K562 (cell line): ENCODE data around the gene FLAD1. TPM values are rescaled to one million over a fixed set of nuclear protein-coding genes. Genes with fewer than 3 reads are reported as not detected.

Source experiments
- ATAC-seq: fragments of 200-7000 bp; cut with Tn5 transposase; 3 replicates; pipeline ENCODE4 v1.9.1; 2020; ENCODE audit warnings: moderate library complexity
- BruUV-seq: library from RNA; stranded (reverse); fragments of 400-500 nt; replicated peaks from 2 replicates; lab custom pipeline; 2021; lab: Mats Ljungman, UMichigan
- CTCF ChIA-PET: fragments of 300-600 bp; formaldehyde crosslinking; extraction: SDS; loops from one replicate; lab custom pipeline; 2021; ENCODE audit warnings: low intra/inter-chr PET ratio; lab: Yijun Ruan, JAX
- POLR2A ChIA-PET: fragments of 300-600, 350-650 bp; sonication (Branson Sonifier 250); formaldehyde crosslinking; extraction: SDS; loops from one replicate; lab custom pipeline; 2021; ENCODE audit warnings: antibody characterized with exemption, inconsistent platforms; lab: Yijun Ruan, JAX
- DNase-seq, 4 experiments: peaks; one replicate each; pipeline versions ENCODE4 v3.0.0 to v3.0.0-alpha.2; 2011 to 2018; ENCODE audit warnings: low spot score in 3 of 4, mixed read lengths in 3 of 4; ENCODE audit errors: extremely low read depth in 1 of 4
- FAIRE-seq: peaks from 2 replicates; lab custom pipeline; 2011; peaks lifted over from hg19 to GRCh38; lab: Jason Lieb, UNC
- H2AFZ ChIP-seq: 2 replicates; pipeline ENCODE4 v1.6.0; 2011; ENCODE audit warnings: low read depth, low read length, control low read depth, inconsistent platforms
- H3K27ac ChIP-seq: fragments of 200-600 bp; 3 replicates; pipeline ENCODE4 v1.8.0; 2011; ENCODE audit warnings: low read depth, mild to moderate bottlenecking, control low read depth, inconsistent platforms, low read length, moderate library complexity, mixed read lengths; ENCODE audit errors: extremely low read depth
- H3K27me3 ChIP-seq, 2 experiments: fragments of 300-600 bp in 1 of 2; 2 replicates in 1 of 2; 3 replicates in 1 of 2; pipeline versions ENCODE4 v1.6.0 to v1.8.0; 2011; ENCODE audit warnings: inconsistent platforms in 2 of 2, low read length in 2 of 2, mild to moderate bottlenecking in 1 of 2, mixed read lengths in 1 of 2, moderate library complexity in 1 of 2; ENCODE audit not compliant: control insufficient read depth in 2 of 2, insufficient read depth in 2 of 2
- H3K36me3 ChIP-seq: fragments of 300-600 bp; 3 replicates; pipeline ENCODE4 v1.8.0; 2011; ENCODE audit warnings: mild to moderate bottlenecking, low read length, inconsistent platforms; ENCODE audit not compliant: control insufficient read depth, insufficient read depth
- H3K4me1 ChIP-seq, 2 experiments: fragments of 200-600 bp in 1 of 2; replicated peaks in 1 of 2; 2 replicates in 1 of 2; 3 replicates in 1 of 2; pipeline versions ENCODE4 v1.5.1 to v1.8.0; 2011; ENCODE audit warnings: inconsistent platforms in 2 of 2, low read length in 2 of 2, mild to moderate bottlenecking in 1 of 2, mixed read lengths in 1 of 2, moderate library complexity in 1 of 2; ENCODE audit not compliant: control insufficient read depth in 2 of 2, insufficient read depth in 2 of 2
- H3K4me2 ChIP-seq: 2 replicates; pipeline ENCODE4 v1.6.1; 2011; ENCODE audit warnings: low read length, control low read depth, inconsistent platforms, mixed read lengths; ENCODE audit not compliant: insufficient read depth
- H3K4me3 ChIP-seq: fragments of 200-600 bp; sonication (generic), shearing (Covaris generic); 2 replicates; pipeline ENCODE4 v1.5.1; 2016; ENCODE audit warnings: control low read depth, inconsistent platforms
- H3K79me2 ChIP-seq: fragments of 200-600 bp; 3 replicates; pipeline ENCODE4 v1.8.0; 2011; ENCODE audit warnings: low read length, inconsistent platforms; ENCODE audit not compliant: control insufficient read depth, insufficient read depth
- H3K9ac ChIP-seq, 2 experiments: 2 replicates each; pipeline versions ENCODE4 v1.6.0 to v1.6.1; 2011; ENCODE audit warnings: low read depth in 2 of 2, low read length in 2 of 2, control low read depth in 1 of 2, inconsistent platforms in 1 of 2, mild to moderate bottlenecking in 1 of 2, mixed read lengths in 1 of 2; ENCODE audit not compliant: insufficient read depth in 1 of 2
- H3K9me1 ChIP-seq: one replicate; pipeline ENCODE4 v1.6.0; 2011; ENCODE audit warnings: inconsistent platforms, mild to moderate bottlenecking, low read length, moderate library complexity; ENCODE audit not compliant: control insufficient read depth, insufficient read depth
- H3K9me3 ChIP-seq: replicated peaks from 2 replicates; pipeline ENCODE4 v1.5.1; 2011; ENCODE audit warnings: low read depth, low read length, inconsistent platforms; ENCODE audit not compliant: control insufficient read depth, insufficient read depth
- H4K20me1 ChIP-seq: replicated peaks from 2 replicates; pipeline ENCODE4 v1.6.1; 2011; ENCODE audit warnings: low read length, inconsistent platforms, mixed read lengths; ENCODE audit not compliant: control insufficient read depth, insufficient read depth
- CEBPG ChIP-seq, 3 experiments: fragments of 200-800 bp in 1 of 3; sonication (Bioruptor generic) in 1 of 3; sonication (generic) in 1 of 3; formaldehyde crosslinking in 1 of 3; IDR thresholded peaks in 2 of 3; conservative IDR thresholded peaks in 1 of 3; 2 replicates each; pipeline versions ENCODE4 v1.6.1 to v1.8.0; 2016 to 2022; ENCODE audit warnings: missing compliant biosample characterization in 2 of 3, missing genetic modification characterization in 2 of 3, mild to moderate bottlenecking in 1 of 3, missing genetic modification reagents in 1 of 3
- CTCF ChIP-seq, 3 experiments: IDR thresholded peaks in 2 of 3; conservative IDR thresholded peaks in 1 of 3; 2 replicates each; pipeline ENCODE4 v1.5.1; 2011 to 2012; ENCODE audit warnings: low read length in 3 of 3, mild to moderate bottlenecking in 3 of 3, control low read depth in 2 of 3, improper control_type of control experiment in 1 of 3, inconsistent platforms in 1 of 3, low read depth in 1 of 3, mixed read lengths in 1 of 3, moderate library complexity in 1 of 3; ENCODE audit not compliant: insufficient read depth in 2 of 3
- MCM7 ChIP-seq, 2 experiments: fragments of 450-650 bp; IDR thresholded peaks; 2 replicates each; pipeline ENCODE4 v1.6.1; 2016 to 2018
- NFE2L1 ChIP-seq: fragments of 450-650 bp; IDR thresholded peaks from 2 replicates; pipeline ENCODE4 v1.6.1; 2016; ENCODE audit warnings: missing genetic modification characterization, low read depth, mild to moderate bottlenecking, missing compliant biosample characterization, moderate library complexity, borderline replicate concordance
- POLR2AphosphoS2 ChIP-seq: IDR thresholded peaks from 2 replicates; pipeline ENCODE4 v1.6.1; 2012; ENCODE audit warnings: low read length, improper control_type of control experiment
- PYGO2 ChIP-seq: fragments of 450-650 bp; IDR thresholded peaks from 2 replicates; pipeline ENCODE4 v1.6.1; 2016; ENCODE audit warnings: mild to moderate bottlenecking, missing genetic modification characterization, moderate library complexity, missing compliant biosample characterization
- RBFOX2 ChIP-seq: fragments of 200-400 bp; formaldehyde crosslinking; IDR thresholded peaks from 2 replicates; pipeline ENCODE4 v1.6.1; 2017; ENCODE audit warnings: low read depth, mild to moderate bottlenecking, low read length, moderate library complexity
- RBM39 ChIP-seq: fragments of 200-400 bp; formaldehyde crosslinking; optimal IDR thresholded peaks from 2 replicates; pipeline ENCODE3; 2018; ENCODE audit warnings: low read depth, low read length
- SETDB1 ChIP-seq: IDR thresholded peaks from one replicate; pipeline ENCODE4 v1.6.1; 2012; ENCODE audit warnings: low read length, control low read depth, inconsistent platforms
- ZBTB49 ChIP-seq: sonication (generic); formaldehyde crosslinking; IDR thresholded peaks from 2 replicates; pipeline ENCODE4 v1.8.0; 2022; ENCODE audit warnings: missing genetic modification reagents, mild to moderate bottlenecking, borderline replicate concordance
- ZFP1 ChIP-seq: fragments of 450-650 bp; formaldehyde crosslinking; IDR thresholded peaks from 2 replicates; pipeline ENCODE4 v1.4.0; 2020; ENCODE audit warnings: mild to moderate bottlenecking, mixed read lengths
- ZNF124 ChIP-seq: sonication (generic); formaldehyde crosslinking; IDR thresholded peaks from 2 replicates; pipeline ENCODE4 v1.8.1; 2022; ENCODE audit warnings: missing genetic modification reagents
- ZNF239 ChIP-seq: fragments of 250-450 bp; sonication (Bioruptor Pico); IDR thresholded peaks from 2 replicates; pipeline ENCODE4 v1.4.0; 2020; ENCODE audit warnings: mild to moderate bottlenecking
- ZNF24 ChIP-seq: fragments of 450-650 bp; IDR thresholded peaks from 2 replicates; pipeline ENCODE4 v1.6.1; 2016
- ZNF79 ChIP-seq: fragments of 250-450 bp; sonication (Bioruptor Pico); IDR thresholded peaks from 2 replicates; pipeline ENCODE4 v1.4.0; 2020; ENCODE audit warnings: low read depth, mild to moderate bottlenecking, moderate library complexity
- WGBS: fragments of 100-300 bp; shearing (Covaris generic); methylation state at CpG from one replicate; pipeline ENCODE4 v1.1.6; 2016; ENCODE audit warnings: low coverage, mixed read lengths; ENCODE audit not compliant: insufficient coverage; ENCODE audit errors: missing lambda C conversion rate; 5-methylcytosine and 5-hydroxymethylcytosine counted together
- in situ Hi-C: fragments of 300-500 bp; cut with MboI; formaldehyde crosslinking; loops from 4 replicates; pipeline ENCODE4 v1.15.0; 2018; ENCODE audit warnings: inconsistent platforms, mixed read lengths
- intact Hi-C: fragments of 100-400 bp; cut with micrococcal nuclease; formaldehyde crosslinking; loops from 2 replicates; pipeline ENCODE4 v1.14.2; 2022
- polyA plus RNA-seq, 8 experiments: library from polyadenylated mRNA; depleted of rRNA in 4 of 8; stranded (reverse) in 5 of 8; unstranded in 3 of 8; fragments of >200 nt; fragmentation: Nextera tagmentation in 2 of 8; fragmentation: Illumina TruSeq in 1 of 8; extraction: Ambion mirVana in 2 of 8; extraction: Trizol in 1 of 8; gene quantifications; 2 replicates each; pipeline versions ENCODE4 v1.2.1 to v1.2.3, GENCODE V29; 2011 to 2014; ENCODE audit warnings: inconsistent platforms in 1 of 8, missing spikeins in 1 of 8
- total RNA-seq, 7 experiments: library from RNA; depleted of rRNA in 6 of 7; stranded (reverse); fragments of >200 nt in 6 of 7; fragmentation: Illumina TruSeq in 2 of 7; extraction: Trizol in 2 of 7; gene quantifications; 2 replicates each; pipeline versions ENCODE4 v1.2.1 to v1.2.3, GENCODE V29; 2011 to 2021; ENCODE audit warnings: low replicate concordance in 1 of 7
- TF ChIP-seq, protein P1 (sequence below): fragments of 250-450 bp; sonication (Bioruptor Pico); IDR thresholded peaks from 2 replicates; pipeline ENCODE4 v1.8.0; 2021; ENCODE audit warnings: moderate library complexity, mild to moderate bottlenecking, inconsistent platforms

The FLAD1 gene
- total and polyA plus RNA-seq, 9 of the 15 experiments (the other 6 are each of a cell fraction or from before 2014, with no cell fraction given), result 24.9 to 85.8 (median 67.0) TPM

DNA sequence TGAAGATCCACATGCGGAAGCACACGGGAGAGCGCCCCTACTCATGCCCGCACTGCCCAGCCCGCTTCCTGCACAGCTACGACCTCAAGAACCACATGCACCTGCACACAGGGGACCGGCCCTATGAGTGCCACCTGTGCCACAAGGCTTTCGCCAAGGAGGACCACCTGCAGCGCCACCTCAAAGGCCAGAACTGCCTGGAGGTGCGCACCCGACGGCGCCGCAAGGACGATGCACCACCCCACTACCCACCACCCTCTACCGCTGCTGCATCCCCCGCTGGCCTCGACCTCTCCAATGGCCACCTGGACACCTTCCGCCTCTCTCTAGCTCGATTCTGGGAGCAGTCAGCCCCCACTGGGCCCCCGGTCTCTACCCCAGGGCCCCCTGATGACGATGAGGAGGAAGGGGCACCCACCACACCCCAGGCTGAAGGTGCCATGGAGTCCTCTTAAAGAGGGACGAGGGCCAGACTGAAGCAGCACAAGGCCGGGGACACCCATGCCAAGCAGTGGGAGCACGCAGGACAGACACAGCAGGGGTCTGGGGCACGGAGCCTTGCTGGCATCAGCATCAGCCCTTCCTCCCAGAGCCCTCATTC is 33.2 kb downstream of the FLAD1 start:
- Histone ChIP-seq H3K4me2 (peak overlapping the region; percentile 53; the same call in 1 of the 2 replicates), H3K4me3 (no peak overlapping the region), H3K27ac (peak overlapping the region; percentile 81), H3K79me2 (peaks cover 24% of the 10 kb centered on the region), H4K20me1 (no peaks in the 10 kb centered on the region), H3K9me3 (no peaks in the 10 kb centered on the region), H3K27me3 (no peaks in the 10 kb centered on the region), H3K4me1 (peaks cover 38 to 67% of the 10 kb centered on the region in 2 experiments), H2AFZ (no peak overlapping the region), H3K36me3 (peaks cover 54% of the 10 kb centered on the region; the same call in 2 of the 3 replicates), H3K9me1 (no peaks in the 10 kb centered on the region), H3K9ac (peak overlapping the region; percentile 61 to 87)
- no TSS peak for BruUV-seq
- intact Hi-C loops (loop anchor here (2.0 kb wide), 1 partner anchor 56 kb away; the partner anchor contains the start of gene PYGO2), in situ Hi-C loops (no loop called here)
- POLR2A ChIA-PET, result interaction anchor here (0.6 to 2.4 kb wide), 12 partner anchors 8 to 173 kb away, joined by 3 to 15 read pairs (median 5); partner anchors contain the start of genes PBXIP1, PYGO2 and SHC1
- FAIRE-seq (no peak), DNase-seq (no peak), ATAC-seq (no peak)
- CTCF ChIA-PET, result interaction anchor here (0.6 to 2.8 kb wide), 5 partner anchors 16 to 381 kb away, joined by 4 to 28 read pairs (median 11); partner anchors contain the start of genes CKS1B, PBXIP1 and PYGO2
- 93% methylated on average over 24 of the region's 26 CpGs for WGBS
- TF ChIP-seq ZNF79 (CRISPR knock-in tag) (no peak), RBM39 (no peak), ZNF24 (no peak), ZFP1 (CRISPR knock-in tag) (no peak), CEBPG (CRISPR knock-in tag; IDR thresholded peaks at IDR 0.05) (no peak), CEBPG (tag; conservative IDR thresholded peaks at IDR 0.05 in 1 of 2, IDR thresholded peaks at IDR 0.05 in 1 of 2) (no peak), NFE2L1 (tag) (no peak), ZNF124 (no peak), ZNF239 (CRISPR knock-in tag) (no peak), MCM7 (IDR thresholded peaks at IDR 0.05) (no peak), RBFOX2 (peak; percentile 62; the same call in 1 of the 2 replicates), ZBTB49 (no peak), POLR2AphosphoS2 (no peak), CTCF (IDR thresholded peaks at IDR 0.05 in 2 of 3, conservative IDR thresholded peaks at IDR 0.05 in 1 of 3; ENCODE audit: insufficient read depth in 2 of 3, low read depth in 1 of 3, low read length in 3 of 3) (no peak), PYGO2 (tag) (no peak), SETDB1 (no peak)
- TF ChIP-seq, protein P1, sequence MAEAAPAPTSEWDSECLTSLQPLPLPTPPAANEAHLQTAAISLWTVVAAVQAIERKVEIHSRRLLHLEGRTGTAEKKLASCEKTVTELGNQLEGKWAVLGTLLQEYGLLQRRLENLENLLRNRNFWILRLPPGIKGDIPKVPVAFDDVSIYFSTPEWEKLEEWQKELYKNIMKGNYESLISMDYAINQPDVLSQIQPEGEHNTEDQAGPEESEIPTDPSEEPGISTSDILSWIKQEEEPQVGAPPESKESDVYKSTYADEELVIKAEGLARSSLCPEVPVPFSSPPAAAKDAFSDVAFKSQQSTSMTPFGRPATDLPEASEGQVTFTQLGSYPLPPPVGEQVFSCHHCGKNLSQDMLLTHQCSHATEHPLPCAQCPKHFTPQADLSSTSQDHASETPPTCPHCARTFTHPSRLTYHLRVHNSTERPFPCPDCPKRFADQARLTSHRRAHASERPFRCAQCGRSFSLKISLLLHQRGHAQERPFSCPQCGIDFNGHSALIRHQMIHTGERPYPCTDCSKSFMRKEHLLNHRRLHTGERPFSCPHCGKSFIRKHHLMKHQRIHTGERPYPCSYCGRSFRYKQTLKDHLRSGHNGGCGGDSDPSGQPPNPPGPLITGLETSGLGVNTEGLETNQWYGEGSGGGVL, result no peak
